ENCODE results near the gene UBE2O.
"Not testable (repeated sequence)": the region's sequence is repeated elsewhere in the genome, so short reads cannot be mapped to it uniquely, and the experiment has no call there.

The UBE2O gene

DNA sequence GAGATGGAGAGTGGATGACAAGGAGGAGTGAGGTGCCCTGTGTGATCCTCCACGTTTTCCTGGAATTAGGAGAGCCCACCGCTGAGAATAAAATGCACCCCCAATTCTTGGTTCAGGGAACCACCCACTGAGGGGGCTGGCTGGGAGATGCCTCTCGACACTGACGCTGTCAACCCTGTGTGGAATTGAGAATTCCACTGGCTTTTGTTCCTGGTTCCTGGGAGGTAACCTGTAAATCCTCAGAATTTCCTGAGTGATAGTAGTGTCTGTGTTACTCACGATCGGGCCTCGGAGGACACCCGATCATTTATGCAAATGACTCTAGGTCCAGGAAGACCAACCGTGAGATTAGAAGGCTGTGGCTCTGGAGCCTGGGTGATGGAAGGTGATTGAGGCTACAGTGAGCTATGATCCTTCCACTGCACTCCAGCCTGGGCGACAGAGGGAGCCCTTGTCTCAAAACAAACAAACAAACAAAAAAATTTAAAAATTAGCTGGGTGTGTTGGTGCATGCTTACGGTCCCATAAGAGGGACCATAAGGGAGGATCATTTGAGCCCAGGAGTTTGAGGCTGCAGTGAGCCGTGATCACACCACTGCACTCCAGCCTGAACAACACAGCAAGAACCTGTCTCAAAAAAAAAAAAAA is 87.6 kb downstream of the UBE2O start:
- Histone ChIP-seq H3K36me3 (ENCODE audit: insufficient read depth, low read length) (no peaks in the 10 kb centered on the region), H3K9ac (ENCODE audit: low read depth, low read length) (no peak overlapping the region), H3K27me3 (ENCODE audit: insufficient read depth, low read length, poor library complexity) (no peaks in the 10 kb centered on the region), H4K20me1 (ENCODE audit: insufficient read depth, low read length) (no peaks in the 10 kb centered on the region), H3K4me3 (ENCODE audit: low read depth in 1 of 2, low read length in 2 of 2) (no peak overlapping the region), H2AFZ (ENCODE audit: low read depth, low read length) (no peak overlapping the region), H3K9me3 (ENCODE audit: insufficient read depth, low read length, severe bottlenecking) (no peaks in the 10 kb centered on the region), H3K4me2 (ENCODE audit: insufficient read depth, low read length) (no peak overlapping the region), H3K4me1 (ENCODE audit: insufficient read depth, low read length) (peaks cover 16% of the 10 kb centered on the region), H3K27ac (ENCODE audit: low read length) (no peak overlapping the region), H3K79me2 (ENCODE audit: insufficient read depth, low read length) (no peaks in the 10 kb centered on the region)
- ATAC-seq (ENCODE audit: insufficient read depth, low read depth): no peak
- TF ChIP-seq EZH2 (IDR thresholded peaks at IDR 0.05; ENCODE audit: borderline replicate concordance, low read depth, low read length, severe bottlenecking): no peak
- TF ChIP-seq CTCF (IDR thresholded peaks at IDR 0.05; ENCODE audit: borderline replicate concordance, extremely low read depth, low read length, poor library complexity, severe bottlenecking): no peak
- no peak for DNase-seq

- no peak overlapping the region for H3K4me2 ChIP-seq (ENCODE audit: insufficient read depth, low read length)
- peaks cover 3% of the 10 kb centered on the region for H3K4me1 ChIP-seq (ENCODE audit: insufficient read depth, low read length)
These were observed 89.7 kb downstream of the UBE2O start for GRCh38 chr17:76363107-76363842.

GRCh38 chr17:76360461-76360860 is 92.5 kb downstream of the UBE2O start:
- H3K4me1 ChIP-seq (ENCODE audit: insufficient read depth, low read length): no peaks in the 10 kb centered on the region
- no peaks in the 10 kb centered on the region for H3K9me3 ChIP-seq (ENCODE audit: insufficient read depth, low read length, severe bottlenecking)
- H3K79me2 ChIP-seq (ENCODE audit: insufficient read depth, low read length): no peaks in the 10 kb centered on the region
- no peak for TF ChIP-seq EZH2 (IDR thresholded peaks at IDR 0.05; ENCODE audit: borderline replicate concordance, low read depth, low read length, severe bottlenecking)
- no peak for TF ChIP-seq CTCF (IDR thresholded peaks at IDR 0.05; ENCODE audit: borderline replicate concordance, extremely low read depth, low read length, poor library complexity, severe bottlenecking)
- H3K27ac ChIP-seq (ENCODE audit: low read length): no peak overlapping the region
- H3K9ac ChIP-seq (ENCODE audit: low read depth, low read length): no peak overlapping the region
- H3K36me3 ChIP-seq (ENCODE audit: insufficient read depth, low read length): no peaks in the 10 kb centered on the region
- no peak overlapping the region for H3K4me2 ChIP-seq (ENCODE audit: insufficient read depth, low read length)
- no peaks in the 10 kb centered on the region for H3K27me3 ChIP-seq (ENCODE audit: insufficient read depth, low read length, poor library complexity)
- DNase-seq (no peak), ATAC-seq (ENCODE audit: insufficient read depth, low read depth) (no peak)
- no peaks in the 10 kb centered on the region for H4K20me1 ChIP-seq (ENCODE audit: insufficient read depth, low read length)
- no peak overlapping the region for H3K4me3 ChIP-seq (ENCODE audit: low read depth in 1 of 2, low read length in 2 of 2)
- H2AFZ ChIP-seq (ENCODE audit: low read depth, low read length): no peak overlapping the region

More at GRCh38 chr17:76363107-76363842, 89.7 kb downstream of the UBE2O start:
- Histone ChIP-seq H3K9me3 (ENCODE audit: insufficient read depth, low read length, severe bottlenecking) (no peaks in the 10 kb centered on the region), H3K27ac (ENCODE audit: low read length) (no peak overlapping the region), H3K79me2 (ENCODE audit: insufficient read depth, low read length) (no peaks in the 10 kb centered on the region), H3K27me3 (ENCODE audit: insufficient read depth, low read length, poor library complexity) (no peaks in the 10 kb centered on the region), H3K36me3 (ENCODE audit: insufficient read depth, low read length) (no peaks in the 10 kb centered on the region), H3K4me3 (ENCODE audit: low read depth in 1 of 2, low read length in 2 of 2) (no peak overlapping the region), H3K9ac (ENCODE audit: low read depth, low read length) (no peak overlapping the region), H2AFZ (ENCODE audit: low read depth, low read length) (no peak overlapping the region), H4K20me1 (ENCODE audit: insufficient read depth, low read length) (no peaks in the 10 kb centered on the region)
- ATAC-seq (ENCODE audit: insufficient read depth, low read depth) (no peak), DNase-seq (no peak)
- no peak for TF ChIP-seq CTCF (IDR thresholded peaks at IDR 0.05; ENCODE audit: borderline replicate concordance, extremely low read depth, low read length, poor library complexity, severe bottlenecking)
- TF ChIP-seq EZH2 (IDR thresholded peaks at IDR 0.05; ENCODE audit: borderline replicate concordance, low read depth, low read length, severe bottlenecking): no peak

GRCh38 chr17:76359776-76360175 is 93.2 kb downstream of the UBE2O start:
- not testable (repeated sequence) for ATAC-seq (ENCODE audit: insufficient read depth, low read depth); H4K20me1 ChIP-seq (ENCODE audit: insufficient read depth, low read length); H3K36me3 ChIP-seq (ENCODE audit: insufficient read depth, low read length); DNase-seq; H3K79me2 ChIP-seq (ENCODE audit: insufficient read depth, low read length); H3K4me1 ChIP-seq (ENCODE audit: insufficient read depth, low read length); H2AFZ ChIP-seq (ENCODE audit: low read depth, low read length); H3K27me3 ChIP-seq (ENCODE audit: insufficient read depth, low read length, poor library complexity); H3K9ac ChIP-seq (ENCODE audit: low read depth, low read length); H3K4me3 ChIP-seq (ENCODE audit: low read depth in 1 of 2, low read length in 2 of 2); H3K9me3 ChIP-seq (ENCODE audit: insufficient read depth, low read length, severe bottlenecking); H3K4me2 ChIP-seq (ENCODE audit: insufficient read depth, low read length); H3K27ac ChIP-seq (ENCODE audit: low read length)
